ENCODE measurements around the gene CRABP1. TPM values are rescaled to one million over a fixed set of nuclear protein-coding genes. Genes with fewer than 3 reads are reported as not detected.

The CRABP1 gene
- total and polyA plus RNA-seq, 2 experiments from 2014 or later = not detected

DNA sequence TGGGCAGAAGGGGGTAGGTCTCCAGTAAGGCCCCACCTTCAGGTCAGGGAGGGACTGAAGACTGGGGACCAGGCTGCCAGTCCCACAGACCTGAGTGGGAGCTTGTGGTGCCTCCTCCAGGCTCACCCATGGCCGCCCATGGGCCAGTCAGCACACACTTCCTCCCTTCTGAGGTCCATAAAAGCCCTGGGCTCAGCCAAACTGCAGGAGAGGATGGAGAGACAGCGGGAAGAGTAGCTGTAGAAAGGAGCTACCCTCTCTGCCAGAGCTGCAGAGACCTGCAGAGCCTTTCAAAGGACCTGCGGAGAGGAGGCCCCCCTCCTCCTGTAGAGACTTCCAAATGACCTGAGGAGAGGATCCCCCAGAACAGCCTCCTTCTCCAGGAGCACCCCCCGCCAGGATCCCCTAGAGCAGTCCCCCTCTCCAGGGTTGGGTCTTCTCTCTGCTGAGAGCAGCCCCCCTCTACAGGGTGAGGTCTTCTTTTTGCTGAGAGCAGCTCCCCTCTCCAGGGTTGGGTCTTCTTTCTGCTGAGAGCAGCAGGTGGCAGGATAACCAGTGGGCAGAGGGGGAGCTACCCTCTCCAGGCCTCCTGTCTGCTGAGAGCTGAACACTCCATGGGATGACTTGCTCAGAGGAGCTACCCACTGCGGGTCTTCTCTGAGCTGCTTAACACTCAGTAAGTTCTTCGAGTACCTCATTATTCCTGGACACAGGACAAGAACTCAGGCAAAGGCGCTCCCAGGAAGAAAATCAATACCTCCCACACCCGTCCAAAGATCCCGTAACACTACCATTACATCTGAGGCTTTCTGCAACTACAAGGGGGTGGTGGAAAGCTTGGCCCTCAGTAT is 35.7 kb upstream of the CRABP1 start:
- H4K20me1 ChIP-seq (ENCODE audit: insufficient read depth) = no peaks in the 10 kb centered on the region
- DNase-seq = no peak
- H3K4me1 ChIP-seq (ENCODE audit: insufficient read depth) = peaks cover 49% of the 10 kb centered on the region
- no peak overlapping the region for H3K9ac ChIP-seq
- H3K4me2 ChIP-seq (ENCODE audit: unreplicated experiment) = no peak overlapping the region
- H2AFZ ChIP-seq = no peak overlapping the region
- no peaks in the 10 kb centered on the region for H3K79me2 ChIP-seq (ENCODE audit: insufficient read depth)
- H3K36me3 ChIP-seq (ENCODE audit: low read depth) = no peaks in the 10 kb centered on the region
- peaks cover 7% of the 10 kb centered on the region; the same call in 1 of the 2 replicates for H3K27me3 ChIP-seq (replicated peaks; ENCODE audit: insufficient read depth)
- no peak overlapping the region for H3K4me3 ChIP-seq
- 82 to 86% methylated on average over 9 of the region's 9 CpGs for WGBS, 2 experiments (ENCODE audit: low coverage in 1 of 2, low lambda C conversion rate in 2 of 2, missing lambda C conversion rate in 2 of 2)
- peaks cover 34% of the 10 kb centered on the region for H3F3A ChIP-seq (ENCODE audit: insufficient read depth)
- H3K27ac ChIP-seq = no peak overlapping the region
- no peaks in the 10 kb centered on the region for H3K9me2 ChIP-seq (ENCODE audit: insufficient read depth)
- in situ Hi-C loops (cut with MboI) = no loop called here
- no peak for TF ChIP-seq EZH2phosphoT487 (IDR thresholded peaks at IDR 0.05; ENCODE audit: insufficient read depth, low read depth)
- no peak for TF ChIP-seq EZH2 (IDR thresholded peaks at IDR 0.05; ENCODE audit: insufficient read depth, poor library complexity, severe bottlenecking)
- H3K9me3 ChIP-seq (ENCODE audit: low read depth) = no peaks in the 10 kb centered on the region

DNA sequence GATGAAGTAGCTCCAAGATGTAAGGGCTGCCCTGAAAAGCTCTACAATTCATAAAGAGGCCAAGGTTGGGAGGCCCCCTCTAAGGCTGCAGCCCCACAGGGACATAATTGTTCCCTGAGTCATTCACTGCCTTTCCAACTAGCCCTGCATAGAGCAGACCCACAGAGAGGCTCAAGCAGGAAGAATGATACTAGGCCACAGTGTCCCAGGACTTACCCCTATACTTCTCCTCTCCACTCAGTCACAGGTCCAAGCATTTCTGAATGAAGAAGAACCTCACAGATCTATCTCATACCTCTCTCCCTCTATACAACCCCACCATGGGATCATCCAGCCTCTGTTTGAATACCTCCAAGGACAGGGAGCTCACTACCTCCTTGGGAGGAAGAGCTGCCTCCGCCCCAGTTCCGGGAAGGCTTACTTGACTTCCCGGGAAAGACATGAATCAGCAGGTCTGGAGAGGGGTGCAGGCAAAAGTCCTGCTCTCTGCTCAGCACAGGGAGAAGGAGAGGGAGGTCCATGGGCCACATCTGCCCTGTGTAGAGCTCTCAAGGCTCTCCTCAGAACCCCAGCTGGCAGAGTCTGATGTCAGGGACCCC is 33.9 kb upstream of the CRABP1 start:
- TF ChIP-seq EZH2 (IDR thresholded peaks at IDR 0.05; ENCODE audit: insufficient read depth, poor library complexity, severe bottlenecking) (no peak), EZH2phosphoT487 (IDR thresholded peaks at IDR 0.05; ENCODE audit: insufficient read depth, low read depth) (no peak)
- Histone ChIP-seq H3K9ac (no peak overlapping the region; the same call in 1 of the 2 replicates), H3K27me3 (replicated peaks; ENCODE audit: insufficient read depth) (peaks cover 7% of the 10 kb centered on the region; the same call in 1 of the 2 replicates), H3K9me3 (ENCODE audit: low read depth) (no peaks in the 10 kb centered on the region), H3K9me2 (ENCODE audit: insufficient read depth) (no peaks in the 10 kb centered on the region), H3K27ac (peak overlapping the region; percentile 13; the same call in 1 of the 2 replicates), H3K4me1 (ENCODE audit: insufficient read depth) (peaks cover 47% of the 10 kb centered on the region), H2AFZ (no peak overlapping the region), H3K4me2 (ENCODE audit: unreplicated experiment) (peak overlapping the region; percentile 57), H4K20me1 (ENCODE audit: insufficient read depth) (no peaks in the 10 kb centered on the region), H3K79me2 (ENCODE audit: insufficient read depth) (no peaks in the 10 kb centered on the region), H3F3A (ENCODE audit: insufficient read depth) (peaks cover 31% of the 10 kb centered on the region), H3K4me3 (0 out of 2 replicates have a peak overlapping the region, but pooled peaks have one; percentile 4), H3K36me3 (ENCODE audit: low read depth) (no peaks in the 10 kb centered on the region)
- 37 to 40% methylated on average over 3 of the region's 3 CpGs for WGBS, 2 experiments (ENCODE audit: low coverage in 1 of 2, low lambda C conversion rate in 2 of 2, missing lambda C conversion rate in 2 of 2)
- peak; percentile 77 for DNase-seq
- in situ Hi-C loops (cut with MboI) = no loop called here

DNA sequence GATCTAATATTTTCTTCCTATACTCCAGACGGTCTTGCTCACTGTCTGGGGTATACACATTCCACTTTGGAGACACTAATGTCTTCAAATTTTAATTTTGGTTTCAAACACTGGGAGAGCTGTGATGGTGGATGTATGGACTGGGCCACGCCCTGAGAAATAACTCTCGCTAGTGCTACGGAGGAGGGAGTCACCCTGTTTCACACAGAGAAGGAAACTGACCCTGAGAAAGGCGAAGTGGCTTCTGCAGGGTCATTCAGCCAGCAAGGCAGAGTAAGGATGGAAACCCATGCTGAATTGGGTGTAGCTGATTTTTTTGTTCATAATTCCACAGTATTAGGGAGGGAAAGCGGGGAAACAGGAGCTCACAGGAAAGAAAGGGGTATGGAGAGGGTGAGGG is 32.2 kb upstream of the CRABP1 start:
- peaks cover 30% of the 10 kb centered on the region for H3K4me1 ChIP-seq (ENCODE audit: insufficient read depth)
- H3K79me2 ChIP-seq (ENCODE audit: insufficient read depth) = no peaks in the 10 kb centered on the region
- no peaks in the 10 kb centered on the region for H3K36me3 ChIP-seq (ENCODE audit: low read depth)
- WGBS, 2 experiments (ENCODE audit: low coverage in 1 of 2, low lambda C conversion rate in 2 of 2, missing lambda C conversion rate in 2 of 2) = 27 to 29% methylated on average over 6 of the region's 6 CpGs
- no peak overlapping the region for H3K4me3 ChIP-seq
- no peak for DNase-seq
- H2AFZ ChIP-seq = no peak overlapping the region
- no peak for TF ChIP-seq EZH2 (IDR thresholded peaks at IDR 0.05; ENCODE audit: insufficient read depth, poor library complexity, severe bottlenecking)
- no peak for TF ChIP-seq EZH2phosphoT487 (IDR thresholded peaks at IDR 0.05; ENCODE audit: insufficient read depth, low read depth)
- H3K9me2 ChIP-seq (ENCODE audit: insufficient read depth) = no peaks in the 10 kb centered on the region
- H3K27ac ChIP-seq = no peak overlapping the region
- H4K20me1 ChIP-seq (ENCODE audit: insufficient read depth) = no peaks in the 10 kb centered on the region
- H3K27me3 ChIP-seq (replicated peaks; ENCODE audit: insufficient read depth) = peaks cover 7% of the 10 kb centered on the region; the same call in 1 of the 2 replicates
- peaks cover 17% of the 10 kb centered on the region for H3F3A ChIP-seq (ENCODE audit: insufficient read depth)
- in situ Hi-C loops (cut with MboI) = no loop called here
- no peak overlapping the region for H3K9ac ChIP-seq
- H3K9me3 ChIP-seq (ENCODE audit: low read depth) = no peaks in the 10 kb centered on the region
- H3K4me2 ChIP-seq (ENCODE audit: unreplicated experiment) = no peak overlapping the region

DNA sequence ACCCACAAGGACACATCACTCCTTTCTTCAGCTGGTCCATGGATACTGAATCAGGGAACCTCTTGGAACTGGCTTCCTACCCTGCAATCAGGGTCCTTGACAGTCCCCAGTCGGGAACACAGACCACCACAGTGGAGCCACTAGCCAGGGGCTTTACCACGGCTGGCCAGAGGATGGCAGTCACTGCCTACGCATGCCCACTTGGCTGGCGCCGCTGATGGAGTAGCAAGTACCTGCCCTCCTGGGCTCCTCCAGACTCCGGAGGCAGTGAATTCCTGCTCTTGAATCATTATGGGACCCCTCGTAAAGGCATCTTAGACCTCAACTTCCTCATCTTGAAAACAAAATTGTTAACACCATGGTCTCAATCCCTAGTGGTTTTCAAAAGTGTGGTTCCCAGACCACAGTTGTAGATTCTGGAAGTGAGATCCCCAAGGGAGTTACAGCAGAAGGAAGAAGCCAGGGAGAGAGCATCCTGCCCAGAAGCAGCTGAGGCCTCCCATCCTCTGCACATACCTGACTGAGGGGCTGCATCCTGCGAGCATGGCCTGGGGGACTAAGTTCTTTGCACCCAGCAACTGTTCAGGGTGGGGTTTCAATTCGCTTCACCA is 31.6 kb upstream of the CRABP1 start:
- H3K27me3 ChIP-seq (replicated peaks; ENCODE audit: insufficient read depth) = peaks cover 7% of the 10 kb centered on the region; the same call in 1 of the 2 replicates
- TF ChIP-seq EZH2 (IDR thresholded peaks at IDR 0.05; ENCODE audit: insufficient read depth, poor library complexity, severe bottlenecking) = no peak
- TF ChIP-seq EZH2phosphoT487 (IDR thresholded peaks at IDR 0.05; ENCODE audit: insufficient read depth, low read depth) = no peak
- H3K27ac ChIP-seq = no peak overlapping the region
- peaks cover 15% of the 10 kb centered on the region for H3F3A ChIP-seq (ENCODE audit: insufficient read depth)
- no peaks in the 10 kb centered on the region for H3K79me2 ChIP-seq (ENCODE audit: insufficient read depth)
- no peaks in the 10 kb centered on the region for H3K9me3 ChIP-seq (ENCODE audit: low read depth)
- peak; percentile 82 for DNase-seq
- H3K4me1 ChIP-seq (ENCODE audit: insufficient read depth) = peaks cover 24% of the 10 kb centered on the region
- no peak overlapping the region for H2AFZ ChIP-seq
- H3K9me2 ChIP-seq (ENCODE audit: insufficient read depth) = no peaks in the 10 kb centered on the region
- no peaks in the 10 kb centered on the region for H3K36me3 ChIP-seq (ENCODE audit: low read depth)
- no peaks in the 10 kb centered on the region for H4K20me1 ChIP-seq (ENCODE audit: insufficient read depth)
- 22 to 27% methylated on average over 7 to 9 of the region's 9 CpGs for WGBS, 2 experiments (ENCODE audit: low coverage in 1 of 2, low lambda C conversion rate in 2 of 2, missing lambda C conversion rate in 2 of 2)
- no peak overlapping the region for H3K4me2 ChIP-seq (ENCODE audit: unreplicated experiment)
- in situ Hi-C loops (cut with MboI) = no loop called here
- H3K9ac ChIP-seq = no peak overlapping the region
- H3K4me3 ChIP-seq = no peak overlapping the region

Measured in GM23248 (cell line).